Measurements from ENCODE around the gene ZNF235. TPM values are rescaled to one million over a fixed set of nuclear protein-coding genes. Genes with fewer than 3 reads are reported as not detected.
A peak's percentile ranks its signal among the peaks of the same experiment; 100 is the strongest.

The ZNF235 gene
- total and polyA plus RNA-seq, 2 of the 4 experiments (the other 2 are of a cell fraction) = 0.77 to 3.0 TPM

DNA sequence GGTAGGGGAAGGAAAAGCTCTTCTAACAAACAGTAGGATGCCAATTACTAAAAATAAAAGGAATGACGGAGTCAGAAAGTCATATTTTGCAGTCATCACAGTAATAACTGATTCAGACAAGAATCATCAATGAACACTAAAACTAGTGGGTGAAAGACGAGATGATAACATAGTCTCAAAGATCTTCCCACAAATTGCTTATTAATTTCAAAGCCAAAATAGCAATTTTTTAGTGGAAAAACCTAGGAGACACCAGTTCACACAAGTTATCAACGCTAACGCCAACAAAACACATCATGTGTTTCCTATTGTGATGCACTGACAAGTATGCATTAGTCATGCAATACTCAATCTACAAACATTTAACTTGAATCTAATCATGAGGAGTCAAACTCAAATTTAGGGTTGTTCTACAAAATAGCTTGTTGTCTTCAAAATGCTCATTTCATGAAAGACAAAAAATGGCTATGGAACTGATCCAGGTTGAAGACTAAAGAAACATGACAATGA, 26.6 kb downstream of the ZNF235 start:
- no peak overlapping the region for H2BK5ac ChIP-seq (ENCODE audit: low read depth, low read length, poor library complexity, severe bottlenecking)
- no TSS peak for BruUV-seq (replicated peaks)
- H4K91ac ChIP-seq (ENCODE audit: insufficient read depth, low read depth, low read length) = no peak overlapping the region
- peaks cover 14% of the 10 kb centered on the region for H3K9me3 ChIP-seq (ENCODE audit: control insufficient read depth, insufficient read depth, low read length)
- no peak overlapping the region for H2BK20ac ChIP-seq (ENCODE audit: low read depth, low read length)
- H3K27ac ChIP-seq (ENCODE audit: insufficient read depth, low read length) = no peak overlapping the region
- ChIA-PET CTCF (no interaction called here), POLR2A (ENCODE audit: unreplicated experiment) (no interaction called here)
- no peak overlapping the region for H3K18ac ChIP-seq (ENCODE audit: low read depth, low read length)
- no peak overlapping the region for H4K8ac ChIP-seq (ENCODE audit: low read depth in 2 of 2, low read length in 2 of 2)
- no peak overlapping the region for H2BK120ac ChIP-seq (ENCODE audit: low read depth, low read length)
- no peak overlapping the region for H2AK5ac ChIP-seq (ENCODE audit: low read depth, low read length)
- no peaks in the 10 kb centered on the region for H3K79me1 ChIP-seq (ENCODE audit: low read depth in 1 of 2, low read length in 2 of 2)
- DNase-seq (peak; percentile 7), ATAC-seq (ENCODE audit: low read depth) (no peak)
- no peaks in the 10 kb centered on the region for H4K20me1 ChIP-seq (ENCODE audit: insufficient read depth, low read length)
- H3K14ac ChIP-seq (replicated peaks; ENCODE audit: low read depth, low read length) = no peak overlapping the region
- intact Hi-C loops (cut with micrococcal nuclease) = no loop called here
- in situ Hi-C loops (cut with MboI; ENCODE audit: low sequenced_read_pairs) = no loop called here
- H4K5ac ChIP-seq (ENCODE audit: low read depth, low read length) = no peak overlapping the region
- H3K9ac ChIP-seq (ENCODE audit: low read depth, low read length) = no peak overlapping the region
- no peak overlapping the region for H2AFZ ChIP-seq (replicated peaks; ENCODE audit: low read length, poor library complexity)
- 0 out of 2 replicates have a peak, but pooled peaks cover 1% of the 10 kb centered on the region for H3K36me3 ChIP-seq (ENCODE audit: control insufficient read depth, insufficient read depth, low read length)
- H3K23ac ChIP-seq (ENCODE audit: low read depth, low read length) = no peak overlapping the region
- no peaks in the 10 kb centered on the region for H3K27me3 ChIP-seq (ENCODE audit: control insufficient read depth, insufficient read depth, low read length)
- H3K4me3 ChIP-seq (ENCODE audit: insufficient read depth, low read depth, low read length) = no peak overlapping the region
- no peaks in the 10 kb centered on the region for H3K4me1 ChIP-seq (ENCODE audit: control insufficient read depth, insufficient read depth, low read length)
- dilution Hi-C loops (cut with HindIII; ENCODE audit: low sequenced_read_pairs, unreplicated experiment) = no loop called here
- no peak overlapping the region for H3K4ac ChIP-seq (ENCODE audit: low read depth, low read length)
- H2BK15ac ChIP-seq (ENCODE audit: low read depth, low read length) = no peak overlapping the region
- H3K4me2 ChIP-seq (ENCODE audit: low read depth, low read length) = no peak overlapping the region
- no peaks in the 10 kb centered on the region for H3K9me1 ChIP-seq (ENCODE audit: insufficient read depth, low read length)
- no CpG with 5 or more reads among the region's 4 CpGs for WGBS, 2 experiments (ENCODE audit: extremely low coverage in 2 of 2, insufficient read length in 1 of 2)
- no peak overlapping the region for H2AK9ac ChIP-seq (replicated peaks; ENCODE audit: low read depth, low read length, poor library complexity)
- no peak overlapping the region for H3K56ac ChIP-seq (ENCODE audit: extremely low read depth, insufficient read depth, low read length)
- TF ChIP-seq CEBPB (IDR thresholded peaks at IDR 0.05; ENCODE audit: low read depth, low read length) = no peak
- TF ChIP-seq, protein P1, sequence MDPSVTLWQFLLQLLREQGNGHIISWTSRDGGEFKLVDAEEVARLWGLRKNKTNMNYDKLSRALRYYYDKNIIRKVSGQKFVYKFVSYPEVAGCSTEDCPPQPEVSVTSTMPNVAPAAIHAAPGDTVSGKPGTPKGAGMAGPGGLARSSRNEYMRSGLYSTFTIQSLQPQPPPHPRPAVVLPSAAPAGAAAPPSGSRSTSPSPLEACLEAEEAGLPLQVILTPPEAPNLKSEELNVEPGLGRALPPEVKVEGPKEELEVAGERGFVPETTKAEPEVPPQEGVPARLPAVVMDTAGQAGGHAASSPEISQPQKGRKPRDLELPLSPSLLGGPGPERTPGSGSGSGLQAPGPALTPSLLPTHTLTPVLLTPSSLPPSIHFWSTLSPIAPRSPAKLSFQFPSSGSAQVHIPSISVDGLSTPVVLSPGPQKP (IDR thresholded peaks at IDR 0.05; ENCODE audit: borderline replicate concordance, low read depth, low read length) = no peak
- TF ChIP-seq BHLHE40 (IDR thresholded peaks at IDR 0.05; ENCODE audit: low read depth, low read length) = no peak
- TF ChIP-seq RCOR1 (IDR thresholded peaks at IDR 0.05; ENCODE audit: insufficient replicate concordance, low read length) = no peak
- no peak for TF ChIP-seq RAD21 (IDR thresholded peaks at IDR 0.05; ENCODE audit: low read length)
- TF ChIP-seq, protein P2, sequence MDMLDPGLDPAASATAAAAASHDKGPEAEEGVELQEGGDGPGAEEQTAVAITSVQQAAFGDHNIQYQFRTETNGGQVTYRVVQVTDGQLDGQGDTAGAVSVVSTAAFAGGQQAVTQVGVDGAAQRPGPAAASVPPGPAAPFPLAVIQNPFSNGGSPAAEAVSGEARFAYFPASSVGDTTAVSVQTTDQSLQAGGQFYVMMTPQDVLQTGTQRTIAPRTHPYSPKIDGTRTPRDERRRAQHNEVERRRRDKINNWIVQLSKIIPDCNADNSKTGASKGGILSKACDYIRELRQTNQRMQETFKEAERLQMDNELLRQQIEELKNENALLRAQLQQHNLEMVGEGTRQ (IDR thresholded peaks at IDR 0.05; ENCODE audit: low read depth, low read length) = no peak
- no peak for TF ChIP-seq POLR2A (IDR thresholded peaks at IDR 0.05; ENCODE audit: low read depth, low read length)
- TF ChIP-seq RFX5 (IDR thresholded peaks at IDR 0.05; ENCODE audit: low read depth, low read length) = no peak
- TF ChIP-seq MXI1 (IDR thresholded peaks at IDR 0.05; ENCODE audit: borderline replicate concordance, low read depth, low read length) = no peak
- no peak for TF ChIP-seq MAFK (IDR thresholded peaks at IDR 0.05; ENCODE audit: low read depth, low read length)
- TF ChIP-seq CHD1 (IDR thresholded peaks at IDR 0.05; ENCODE audit: low read depth, low read length) = no peak
- no peak for TF ChIP-seq CTCF (conservative IDR thresholded peaks at IDR 0.05; ENCODE audit: low read depth, low read length)
- TF ChIP-seq FOS (IDR thresholded peaks at IDR 0.05; ENCODE audit: low read depth, low read length) = no peak
- no peak for TF ChIP-seq SMC3 (IDR thresholded peaks at IDR 0.05; ENCODE audit: low read depth, low read length)
- no peak for TF ChIP-seq MAZ (IDR thresholded peaks at IDR 0.05; ENCODE audit: borderline replicate concordance, low read depth, low read length)
- no peak for TF ChIP-seq NFE2L2 (IDR thresholded peaks at IDR 0.05; ENCODE audit: low read depth, low read length)

Data from IMR-90 (cell line).